OCI-LY3 (cell line): ENCODE measurements around the gene SVEP1.

Experiments used
- H2AFZ ChIP-seq: fragments of 200-600, 300-600 bp; shearing (Covaris generic); 2 replicates; pipeline ENCODE4 v1.6.0; 2014; ENCODE audit warnings: antibody characterized with exemption, low read depth, low read length
- H3K27ac ChIP-seq: fragments of 200-600, 300-600 bp; sonication (generic); 2 replicates; pipeline ENCODE4 v1.5.1; 2014; ENCODE audit warnings: mild to moderate bottlenecking, low read length, moderate library complexity, mixed read lengths
- H3K27me3 ChIP-seq: fragments of 200-600, 300-600 bp; sonication (generic); 2 replicates; pipeline ENCODE4 v1.6.1; 2014; ENCODE audit warnings: low read depth, low read length, mixed read lengths
- H3K36me3 ChIP-seq: fragments of 200-600, 300-600 bp; sonication (generic); replicated peaks from 2 replicates; pipeline ENCODE3; 2014; ENCODE audit warnings: low read depth, low read length, mixed read lengths
- H3K4me1 ChIP-seq: fragments of 300-600, 200-600 bp; sonication (generic); 2 replicates; pipeline ENCODE4 v1.6.1; 2014; ENCODE audit warnings: low read length, mixed read lengths
- H3K4me2 ChIP-seq: fragments of 200-600, 300-600 bp; sonication (generic); 2 replicates; pipeline ENCODE4 v1.6.1; 2014; ENCODE audit warnings: low read length, mixed read lengths
- H3K4me3 ChIP-seq: fragments of 300-600, 200-600 bp; sonication (generic); 2 replicates; pipeline ENCODE4 v1.5.1; 2014; ENCODE audit warnings: antibody characterized with exemption, mild to moderate bottlenecking, low read length, moderate library complexity
- H3K79me2 ChIP-seq: fragments of 300-600, 200-600 bp; shearing (Covaris generic); 2 replicates; pipeline ENCODE4 v1.6.1; 2014; ENCODE audit warnings: mild to moderate bottlenecking, low read length, mixed read lengths
- H3K9ac ChIP-seq: fragments of 300-600, 200-600 bp; shearing (Covaris generic); 2 replicates; pipeline ENCODE4 v1.6.0; 2014; ENCODE audit warnings: mild to moderate bottlenecking, low read length, moderate library complexity
- H3K9me3 ChIP-seq: fragments of 200-600, 300-600 bp; shearing (Covaris generic); 2 replicates; pipeline ENCODE4 v1.6.1; 2014; ENCODE audit warnings: low read length, mixed read lengths; ENCODE audit not compliant: insufficient read depth
- H4K20me1 ChIP-seq: fragments of 200-600, 300-600 bp; sonication (generic); 2 replicates; pipeline ENCODE4 v1.6.1; 2016; ENCODE audit warnings: low read length, mixed read lengths; ENCODE audit not compliant: insufficient read depth
- EZH2phosphoT487 ChIP-seq: fragments of 200-600 bp; shearing (Covaris generic); IDR thresholded peaks from 2 replicates; pipeline ENCODE4 v1.6.1; 2018; ENCODE audit warnings: antibody characterized with exemption, mixed run types, low read depth
- TF ChIP-seq, protein P1 (sequence below): fragments of 200-600, 300-600 bp; sonication (generic); IDR thresholded peaks from 2 replicates; pipeline ENCODE4 v1.5.1; 2014; ENCODE audit warnings: antibody characterized with exemption, low read length, low read depth

SVEP1 gene

DNA sequence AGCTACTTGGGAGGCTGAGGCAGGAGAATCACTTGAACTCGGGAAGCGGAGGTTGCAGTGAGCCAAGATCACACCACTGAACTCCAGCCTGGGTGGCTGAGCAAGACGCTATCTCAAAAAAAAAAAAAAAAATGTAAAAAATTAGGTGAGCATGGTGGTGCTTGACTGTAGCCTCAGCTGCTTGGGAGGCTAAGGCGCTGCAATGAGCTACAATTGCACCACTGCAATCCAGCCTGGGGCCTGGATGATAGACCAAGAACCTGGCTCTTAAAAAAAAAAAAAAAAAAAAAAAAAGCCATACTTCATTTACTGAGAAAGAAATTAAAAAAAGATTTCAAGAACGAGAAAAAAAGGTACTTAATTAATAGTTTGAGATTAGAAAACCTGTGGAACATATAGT, 62.1 kb downstream of the SVEP1 start:
- Histone ChIP-seq H3K9ac (no peak overlapping the region), H2AFZ (no peak overlapping the region), H3K9me3 (no peaks in the 10 kb centered on the region), H3K4me3 (no peak overlapping the region), H3K79me2 (no peaks in the 10 kb centered on the region), H3K36me3 (no peaks in the 10 kb centered on the region), H3K27ac (no peak overlapping the region), H3K4me1 (no peaks in the 10 kb centered on the region), H4K20me1 (no peaks in the 10 kb centered on the region), H3K4me2 (no peak overlapping the region), H3K27me3 (no peaks in the 10 kb centered on the region)
- TF ChIP-seq, protein P1, sequence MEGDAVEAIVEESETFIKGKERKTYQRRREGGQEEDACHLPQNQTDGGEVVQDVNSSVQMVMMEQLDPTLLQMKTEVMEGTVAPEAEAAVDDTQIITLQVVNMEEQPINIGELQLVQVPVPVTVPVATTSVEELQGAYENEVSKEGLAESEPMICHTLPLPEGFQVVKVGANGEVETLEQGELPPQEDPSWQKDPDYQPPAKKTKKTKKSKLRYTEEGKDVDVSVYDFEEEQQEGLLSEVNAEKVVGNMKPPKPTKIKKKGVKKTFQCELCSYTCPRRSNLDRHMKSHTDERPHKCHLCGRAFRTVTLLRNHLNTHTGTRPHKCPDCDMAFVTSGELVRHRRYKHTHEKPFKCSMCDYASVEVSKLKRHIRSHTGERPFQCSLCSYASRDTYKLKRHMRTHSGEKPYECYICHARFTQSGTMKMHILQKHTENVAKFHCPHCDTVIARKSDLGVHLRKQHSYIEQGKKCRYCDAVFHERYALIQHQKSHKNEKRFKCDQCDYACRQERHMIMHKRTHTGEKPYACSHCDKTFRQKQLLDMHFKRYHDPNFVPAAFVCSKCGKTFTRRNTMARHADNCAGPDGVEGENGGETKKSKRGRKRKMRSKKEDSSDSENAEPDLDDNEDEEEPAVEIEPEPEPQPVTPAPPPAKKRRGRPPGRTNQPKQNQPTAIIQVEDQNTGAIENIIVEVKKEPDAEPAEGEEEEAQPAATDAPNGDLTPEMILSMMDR, result no peak
- TF ChIP-seq EZH2phosphoT487, result no peak

DNA sequence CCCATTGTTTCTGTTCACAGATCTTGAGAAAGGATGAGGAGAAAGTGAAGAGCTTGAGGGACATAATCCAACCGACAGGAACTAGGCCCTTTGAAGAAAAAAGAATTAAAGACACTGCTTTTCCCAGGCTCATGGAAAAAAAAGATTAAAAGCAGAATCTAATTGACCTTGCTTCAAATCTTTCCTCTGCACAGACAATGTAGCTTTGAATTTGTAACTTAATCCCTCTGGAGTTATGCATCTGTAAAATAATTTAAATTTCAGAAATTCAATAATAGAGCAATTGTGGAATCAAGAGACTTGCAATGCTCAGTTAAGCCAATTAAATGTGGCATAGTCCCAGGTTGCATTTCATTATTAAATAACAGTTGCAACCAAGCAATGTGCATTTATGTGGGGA, 64.6 kb downstream of the SVEP1 start:
- Histone ChIP-seq H3K27me3 (no peaks in the 10 kb centered on the region), H3K9me3 (no peaks in the 10 kb centered on the region), H3K27ac (no peak overlapping the region), H4K20me1 (no peaks in the 10 kb centered on the region), H3K9ac (no peak overlapping the region), H3K79me2 (no peaks in the 10 kb centered on the region), H3K36me3 (no peaks in the 10 kb centered on the region), H3K4me3 (no peak overlapping the region), H3K4me1 (no peaks in the 10 kb centered on the region), H2AFZ (no peak overlapping the region), H3K4me2 (no peak overlapping the region)
- TF ChIP-seq EZH2phosphoT487, result no peak
- TF ChIP-seq, protein P1, result no peak

DNA sequence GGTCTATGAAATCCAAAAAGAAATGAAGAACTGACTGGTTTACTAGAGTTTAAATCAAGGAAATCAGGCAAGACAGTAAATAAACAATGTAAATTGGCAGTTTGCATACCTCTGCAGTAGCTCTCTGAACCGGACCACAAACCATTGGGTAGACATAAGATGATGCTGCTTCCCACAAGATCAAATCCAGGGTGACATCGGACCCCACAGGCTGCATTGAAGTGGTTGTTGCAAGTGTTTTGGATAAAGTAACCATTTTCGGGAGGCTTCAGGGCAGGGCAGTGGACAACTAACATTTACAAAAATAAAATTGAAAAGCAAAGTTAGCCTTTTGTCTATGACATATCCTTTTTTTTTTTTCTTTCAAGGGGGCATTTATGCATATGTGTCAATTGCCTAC, 66.7 kb downstream of the SVEP1 start:
- Histone ChIP-seq H3K27ac (no peak overlapping the region), H3K4me3 (no peak overlapping the region), H3K9ac (no peak overlapping the region), H3K79me2 (no peaks in the 10 kb centered on the region), H3K4me1 (no peaks in the 10 kb centered on the region), H2AFZ (no peak overlapping the region), H4K20me1 (no peaks in the 10 kb centered on the region), H3K9me3 (no peaks in the 10 kb centered on the region), H3K4me2 (no peak overlapping the region), H3K27me3 (no peaks in the 10 kb centered on the region), H3K36me3 (no peaks in the 10 kb centered on the region)
- TF ChIP-seq, protein P1, result no peak
- TF ChIP-seq EZH2phosphoT487, result no peak

DNA sequence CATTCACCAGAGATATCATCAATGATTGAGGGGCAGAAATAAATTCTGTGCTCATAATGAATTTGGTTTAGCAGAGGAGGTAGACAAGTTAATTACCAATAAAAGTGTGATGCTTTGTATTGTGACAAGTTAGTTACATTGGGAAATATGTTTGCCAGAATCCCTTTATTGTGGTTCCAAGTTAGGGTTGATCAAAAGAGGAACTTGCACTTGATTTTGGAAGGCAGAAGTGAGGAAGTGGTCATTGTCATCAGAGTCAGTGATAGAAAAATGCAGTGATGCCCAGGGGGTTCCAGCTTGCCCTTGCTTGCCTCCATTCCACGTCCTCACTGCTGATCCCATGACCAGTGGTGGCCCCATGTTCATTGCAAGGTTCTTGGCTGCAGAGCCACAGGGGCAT, 69.7 kb downstream of the SVEP1 start:
- no peak for TF ChIP-seq EZH2phosphoT487
- TF ChIP-seq, protein P1, result no peak
- H3K9me3 ChIP-seq, result no peaks in the 10 kb centered on the region
- no peak overlapping the region for H2AFZ ChIP-seq
- H3K9ac ChIP-seq, result no peak overlapping the region
- H3K4me3 ChIP-seq, result no peak overlapping the region
- H3K36me3 ChIP-seq, result no peaks in the 10 kb centered on the region
- no peaks in the 10 kb centered on the region for H4K20me1 ChIP-seq
- H3K27me3 ChIP-seq, result peaks cover 3% of the 10 kb centered on the region; the same call in 1 of the 2 replicates
- H3K4me2 ChIP-seq, result no peak overlapping the region
- no peaks in the 10 kb centered on the region for H3K79me2 ChIP-seq
- H3K27ac ChIP-seq, result no peak overlapping the region
- H3K4me1 ChIP-seq, result no peaks in the 10 kb centered on the region
